ENCODE measurements around the gene MEGF11. TPM values are rescaled to one million over a fixed set of nuclear protein-coding genes. Genes with fewer than 3 reads are reported as not detected.
A peak's percentile ranks its signal among the peaks of the same experiment; 100 is the strongest.

MEGF11 gene
- total RNA-seq, 1 donor from 2014 or later, result 6.2 TPM

DNA sequence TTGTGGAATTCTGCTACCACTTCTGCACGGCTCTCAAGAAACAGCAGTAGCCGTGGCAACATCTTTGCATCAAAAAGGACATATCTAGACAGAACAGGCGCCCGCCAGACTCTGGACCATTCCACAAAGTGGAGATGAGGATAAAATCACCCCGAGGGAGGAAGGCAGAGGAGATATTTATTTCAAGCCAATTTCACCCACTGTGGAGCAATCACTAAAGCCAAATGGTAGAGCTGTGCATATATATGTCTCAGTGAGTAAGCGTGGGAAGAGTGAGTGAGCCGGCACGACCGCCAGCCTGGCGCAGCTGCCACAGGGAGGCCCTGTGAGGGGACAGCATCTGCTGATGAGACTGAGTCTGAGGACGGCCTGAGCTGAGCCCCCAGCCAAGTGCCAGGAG lies 111.3 kb downstream of the MEGF11 start:
- DNase-seq (ENCODE audit: low read depth), result no peak

DNA sequence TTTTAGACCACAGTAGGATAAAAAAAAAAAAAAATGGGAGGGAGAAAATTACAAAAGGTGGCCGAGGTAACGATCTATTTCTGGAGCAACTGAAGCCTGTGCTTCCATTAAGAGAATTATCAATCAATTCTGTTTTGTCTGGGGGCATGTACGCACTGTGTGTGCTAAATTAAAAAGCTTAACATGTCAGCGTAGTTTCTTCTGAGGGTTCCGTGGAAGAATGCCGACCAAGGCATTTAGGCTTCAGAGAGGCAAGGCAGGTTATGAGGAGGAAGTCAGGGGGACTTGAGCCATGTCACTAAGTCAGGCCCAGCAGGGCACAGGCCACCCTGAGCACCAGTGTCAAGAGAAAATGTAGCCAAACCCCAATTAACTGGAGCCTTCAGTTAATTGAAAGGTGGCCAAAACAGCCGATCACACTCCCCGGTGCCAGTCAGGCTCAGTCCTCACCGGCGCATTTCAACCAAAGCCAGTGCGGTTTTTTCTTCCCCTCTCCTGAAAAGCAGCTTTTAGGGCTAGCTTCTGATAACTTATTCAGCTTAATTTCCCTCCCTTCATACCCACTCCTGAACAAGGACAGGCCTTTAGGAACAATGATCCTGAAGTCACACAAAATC lies 113.9 kb downstream of the MEGF11 start:
- DNase-seq (ENCODE audit: low read depth), result no peak

DNA sequence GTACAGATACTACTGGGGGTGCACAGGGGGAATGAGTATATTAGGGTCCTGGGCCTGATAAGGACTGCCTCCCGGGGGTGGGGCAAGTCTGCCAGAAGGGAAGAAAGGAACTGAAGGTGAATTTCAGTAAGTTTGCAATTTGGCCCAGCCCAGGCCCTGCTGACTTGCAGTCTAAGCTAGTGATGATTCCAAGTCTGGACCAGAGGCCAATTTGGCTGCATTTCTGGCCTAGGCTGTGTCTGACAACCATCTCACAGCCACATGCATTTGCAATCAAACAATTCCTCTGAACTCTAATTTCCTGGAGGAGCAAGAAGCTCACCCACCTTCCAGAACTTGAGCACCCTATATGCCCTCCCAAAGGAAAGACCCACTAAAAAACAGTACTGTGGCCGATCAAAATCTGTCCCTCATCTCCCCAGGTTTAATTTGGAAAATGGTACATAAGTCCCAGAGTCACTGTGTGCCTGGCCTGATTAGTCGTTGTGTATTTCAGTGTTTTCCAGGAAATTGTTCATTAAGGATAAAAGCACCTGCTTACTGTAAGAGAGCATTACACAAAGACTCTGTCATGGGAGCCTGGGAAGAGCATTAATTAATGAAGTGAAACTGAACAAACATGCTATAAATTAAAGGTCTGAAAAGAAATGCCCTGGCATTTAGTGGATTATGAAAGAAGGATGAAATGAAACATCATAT lies 114.5 kb downstream of the MEGF11 start:
- DNase-seq (ENCODE audit: low read depth), result peak; percentile 57

- DNase-seq (ENCODE audit: low read depth), result no peak
Observed at GRCh38 chr15:66138096-66138783, 115.3 kb downstream of the MEGF11 start.

GRCh38 chr15:66136948-66137347 lies 116.6 kb downstream of the MEGF11 start:
- no peak for DNase-seq (ENCODE audit: low read depth)

- DNase-seq (ENCODE audit: low read depth), result no peak
Observed at GRCh38 chr15:66135664-66136063, 117.9 kb downstream of the MEGF11 start.

DNA sequence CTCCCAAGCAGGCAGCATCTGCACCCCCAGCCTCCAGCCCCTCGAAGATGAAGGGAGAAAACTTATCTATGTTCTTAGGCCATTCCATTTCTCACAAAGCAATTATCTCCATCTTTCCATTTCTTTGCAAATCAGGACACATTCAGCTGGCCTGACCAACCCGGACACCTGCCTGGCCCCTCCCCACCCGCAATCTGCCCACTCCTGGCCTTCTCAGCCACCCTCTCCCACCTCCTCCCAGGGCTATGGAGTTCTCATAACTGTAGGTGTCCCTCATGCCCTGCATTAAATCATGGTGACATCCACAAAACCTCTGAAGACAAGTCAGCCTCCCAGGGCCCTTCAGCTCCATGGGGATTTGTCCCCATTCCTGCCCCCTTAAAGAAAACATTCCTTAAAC lies 119.3 kb downstream of the MEGF11 start:
- no peak for DNase-seq (ENCODE audit: low read depth)

DNA sequence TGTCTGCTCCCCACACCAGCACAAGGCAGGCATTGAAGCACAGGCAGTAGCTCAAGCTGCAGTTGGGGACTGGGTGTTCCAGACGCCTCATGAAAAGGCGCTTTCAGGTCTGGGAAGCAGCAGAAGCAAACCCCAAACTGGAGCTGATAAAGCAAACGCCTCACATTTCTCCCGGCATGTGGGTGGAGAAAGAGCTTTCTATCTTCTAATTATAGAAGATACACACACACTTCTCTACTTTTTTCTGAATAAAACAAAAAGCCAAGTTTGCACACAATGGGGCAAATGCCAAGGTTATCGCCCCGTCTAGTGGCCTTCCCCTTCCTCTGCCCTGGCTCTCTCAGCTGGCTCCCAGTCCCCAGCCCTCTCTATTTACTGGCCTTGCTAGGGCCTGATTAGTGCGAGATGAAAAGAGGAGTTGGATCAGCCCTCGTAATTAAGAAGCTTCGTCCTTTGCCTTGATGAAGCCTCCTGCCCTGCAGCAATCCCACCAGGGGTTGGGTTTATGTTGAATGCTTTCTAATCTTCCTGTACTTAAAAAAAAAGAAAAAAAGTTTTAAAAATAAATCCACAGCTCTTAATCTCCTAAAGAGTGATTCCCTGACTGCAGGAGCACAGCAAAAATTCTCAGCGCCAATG lies 120.2 kb downstream of the MEGF11 start:
- DNase-seq (ENCODE audit: low read depth), result no peak

DNA sequence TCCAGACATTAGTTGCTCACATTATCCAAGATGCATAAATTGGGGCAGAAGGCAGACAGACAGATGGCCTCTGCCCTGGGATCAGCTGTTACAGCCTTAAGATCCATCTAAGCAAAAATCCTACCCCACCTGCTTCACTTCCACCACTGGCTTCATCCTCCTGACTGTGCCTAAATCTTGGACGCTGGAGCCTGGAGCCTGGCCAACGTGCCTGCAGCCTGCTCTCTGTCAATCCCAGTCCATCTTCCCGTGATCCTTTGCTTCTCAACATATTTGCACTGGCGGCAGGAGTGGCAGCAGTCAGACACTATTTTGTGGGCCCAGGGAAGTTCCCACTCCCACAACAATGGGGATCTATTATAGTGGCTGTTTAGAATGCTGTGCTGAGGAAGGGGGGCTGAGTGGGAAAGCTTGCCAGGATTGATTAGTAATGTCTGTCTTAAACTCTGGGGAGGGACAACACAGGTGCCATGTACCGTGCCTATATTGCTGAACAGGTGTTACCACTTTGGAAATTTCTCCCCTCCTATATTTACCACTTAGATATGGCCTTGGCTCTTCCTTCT lies 121.2 kb downstream of the MEGF11 start:
- no peak for DNase-seq (ENCODE audit: low read depth)

DNA sequence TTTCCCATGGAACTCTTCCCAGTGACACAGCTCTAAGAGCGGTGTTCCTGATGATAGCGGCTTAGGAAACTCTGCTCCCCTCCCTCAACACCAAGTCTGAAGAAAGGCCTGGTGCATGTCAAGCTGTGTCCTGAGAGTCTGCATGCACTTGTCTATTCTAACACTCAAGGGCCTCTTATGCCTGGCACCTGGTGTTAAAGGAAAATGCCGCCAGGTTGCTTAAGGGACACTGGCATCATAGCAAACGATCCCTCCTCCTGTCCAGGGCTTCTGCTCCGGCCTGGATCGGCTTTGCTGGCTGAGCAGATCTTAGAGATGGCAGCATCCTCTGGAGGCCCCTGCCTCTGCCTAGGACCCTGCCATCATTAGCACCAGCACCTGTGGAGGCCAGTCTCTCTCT lies 121.7 kb downstream of the MEGF11 start:
- DNase-seq (ENCODE audit: low read depth), result no peak

GRCh38 chr15:66131200-66131599 lies 122.3 kb downstream of the MEGF11 start:
- DNase-seq (ENCODE audit: low read depth), result peak; percentile 69

- DNase-seq (ENCODE audit: low read depth), result no peak
Observed at GRCh38 chr15:66130496-66131034, 123.0 kb downstream of the MEGF11 start.

GRCh38 chr15:66129586-66129985 lies 124.0 kb downstream of the MEGF11 start:
- peak; percentile 95 for DNase-seq (ENCODE audit: low read depth)

- peak; percentile 96 for DNase-seq (ENCODE audit: low read depth)
Observed at GRCh38 chr15:66128116-66128680, 125.4 kb downstream of the MEGF11 start.

- no peak for DNase-seq (ENCODE audit: low read depth)
Observed at GRCh38 chr15:66126456-66126855, 127.1 kb downstream of the MEGF11 start.

DNA sequence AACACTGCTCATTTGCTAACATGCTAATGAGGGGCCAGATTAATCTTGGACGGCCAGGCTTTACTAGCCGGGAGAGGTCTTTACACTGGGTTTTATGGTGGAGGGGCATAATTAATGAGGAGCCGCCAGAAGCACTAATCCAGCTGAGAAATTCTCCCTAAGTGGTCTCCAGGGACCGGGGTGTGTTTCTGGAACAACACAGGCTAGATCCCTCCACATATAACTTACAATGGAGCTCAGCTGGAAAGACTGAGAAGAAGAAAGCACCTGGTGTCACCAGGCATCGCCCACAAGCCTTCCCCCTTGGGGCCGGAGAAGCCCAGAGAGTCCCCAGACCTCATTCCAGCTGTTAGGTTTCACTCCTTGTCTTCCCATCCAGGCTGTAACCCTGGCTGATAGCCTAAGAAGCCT lies 127.5 kb downstream of the MEGF11 start:
- DNase-seq (ENCODE audit: low read depth), result no peak

DNA sequence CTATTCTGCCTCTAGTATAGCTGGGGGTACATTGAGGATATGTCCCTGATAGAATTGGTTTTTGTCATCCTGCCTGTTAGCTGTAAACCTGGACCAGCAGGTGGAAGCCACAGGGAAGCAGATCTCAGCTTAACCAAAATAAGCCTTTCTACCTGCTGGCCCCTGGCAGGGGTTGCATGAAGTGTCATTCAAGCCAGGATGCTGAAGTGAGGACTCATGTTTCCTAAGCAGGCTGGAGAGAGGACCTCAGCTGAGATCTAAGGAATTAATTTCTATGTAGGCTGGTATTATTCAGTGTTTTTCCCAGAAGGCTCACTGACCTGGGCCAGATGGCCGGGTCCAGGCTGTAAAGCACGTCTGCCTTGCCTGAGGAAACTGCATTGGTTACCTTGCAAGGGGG lies 128.9 kb downstream of the MEGF11 start:
- DNase-seq (ENCODE audit: low read depth), result no peak

GRCh38 chr15:66123799-66124198 lies 129.8 kb downstream of the MEGF11 start:
- DNase-seq (ENCODE audit: low read depth), result no peak

DNA sequence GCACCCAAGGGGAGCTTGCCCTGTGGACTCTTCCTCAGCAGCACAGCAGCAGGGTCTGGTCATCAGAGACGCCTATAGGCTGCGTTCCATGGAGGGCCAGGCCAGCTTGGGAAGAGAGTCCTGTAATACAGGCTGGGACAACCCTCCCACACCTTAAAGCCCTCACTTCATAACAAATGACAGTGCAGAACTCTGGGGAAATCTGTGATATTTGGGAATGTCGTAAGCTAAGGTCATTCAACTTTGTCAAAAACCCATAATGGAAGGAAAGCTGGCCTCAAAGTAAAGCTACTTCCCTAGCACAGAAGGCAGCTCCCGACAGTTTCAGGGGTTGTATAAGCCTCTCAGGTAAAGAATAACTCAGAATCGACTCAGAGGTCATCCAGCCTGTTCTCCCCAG lies 133.1 kb downstream of the MEGF11 start:
- no peak for DNase-seq (ENCODE audit: low read depth)

GRCh38 chr15:66117841-66118240 lies 135.7 kb downstream of the MEGF11 start:
- no peak for DNase-seq (ENCODE audit: low read depth)

DNA sequence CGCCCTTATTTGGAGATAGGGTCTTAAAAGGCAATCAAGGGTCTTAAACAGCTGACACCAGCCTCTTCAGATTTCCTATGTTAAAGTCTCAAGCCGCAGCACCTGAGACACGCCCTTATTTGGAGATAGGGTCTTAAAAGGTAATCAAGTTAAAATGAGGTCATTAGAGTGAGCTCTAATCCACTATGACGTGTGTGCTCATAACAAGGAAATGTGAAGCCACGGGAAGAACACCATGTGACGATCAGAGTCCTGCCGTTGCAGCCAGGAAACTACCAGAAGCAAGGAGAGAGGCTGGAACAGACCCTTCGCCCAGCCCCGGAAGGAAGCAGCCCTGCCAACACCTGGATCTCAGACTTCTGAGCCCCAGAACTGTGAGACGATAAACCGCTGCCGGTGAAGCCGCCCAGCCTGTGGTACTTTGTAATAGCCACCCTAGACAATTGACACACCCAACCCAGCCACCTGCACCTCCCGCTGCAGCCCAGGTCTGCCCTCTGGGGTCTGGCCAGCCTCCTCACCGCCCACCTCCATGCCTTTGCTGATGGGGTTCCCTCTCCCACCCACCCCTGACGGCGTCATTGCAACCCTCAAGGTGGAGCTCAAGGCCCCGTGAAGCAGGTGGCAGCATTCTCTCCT lies 137.9 kb downstream of the MEGF11 start:
- DNase-seq (ENCODE audit: low read depth), result no peak

Measured in renal cortical epithelial cell (primary cell).